ENCODE data around the gene RAVER2. TPM values are rescaled to one million over a fixed set of nuclear protein-coding genes. Genes with fewer than 3 reads are reported as not detected.

RAVER2 gene
- total and polyA plus RNA-seq, 3 donors from 2014 or later = 3.6 to 7.1 (median 6.7) TPM

DNA sequence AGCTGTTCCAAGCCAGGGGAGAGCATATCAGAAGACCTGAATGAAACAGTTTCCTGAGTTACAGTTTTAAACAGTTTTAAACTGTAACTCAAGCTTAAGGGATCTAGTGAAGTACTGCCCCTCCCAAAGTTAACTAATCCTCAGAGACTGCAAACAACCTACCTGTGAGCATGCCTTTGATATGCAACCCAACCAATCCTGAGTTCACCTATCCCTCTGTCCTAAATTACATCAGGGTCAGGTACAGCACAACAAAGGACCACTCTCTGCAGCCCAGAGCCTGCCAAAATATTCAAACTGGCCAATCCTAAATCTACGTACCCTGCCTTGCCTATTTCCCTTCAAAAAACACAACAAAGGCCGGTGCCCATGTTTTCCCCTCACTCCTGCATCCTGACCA lies 32.8 kb upstream of the RAVER2 start:
- TF ChIP-seq POLR2A (IDR thresholded peaks at IDR 0.05) = no peak
- TF ChIP-seq, protein P1, sequence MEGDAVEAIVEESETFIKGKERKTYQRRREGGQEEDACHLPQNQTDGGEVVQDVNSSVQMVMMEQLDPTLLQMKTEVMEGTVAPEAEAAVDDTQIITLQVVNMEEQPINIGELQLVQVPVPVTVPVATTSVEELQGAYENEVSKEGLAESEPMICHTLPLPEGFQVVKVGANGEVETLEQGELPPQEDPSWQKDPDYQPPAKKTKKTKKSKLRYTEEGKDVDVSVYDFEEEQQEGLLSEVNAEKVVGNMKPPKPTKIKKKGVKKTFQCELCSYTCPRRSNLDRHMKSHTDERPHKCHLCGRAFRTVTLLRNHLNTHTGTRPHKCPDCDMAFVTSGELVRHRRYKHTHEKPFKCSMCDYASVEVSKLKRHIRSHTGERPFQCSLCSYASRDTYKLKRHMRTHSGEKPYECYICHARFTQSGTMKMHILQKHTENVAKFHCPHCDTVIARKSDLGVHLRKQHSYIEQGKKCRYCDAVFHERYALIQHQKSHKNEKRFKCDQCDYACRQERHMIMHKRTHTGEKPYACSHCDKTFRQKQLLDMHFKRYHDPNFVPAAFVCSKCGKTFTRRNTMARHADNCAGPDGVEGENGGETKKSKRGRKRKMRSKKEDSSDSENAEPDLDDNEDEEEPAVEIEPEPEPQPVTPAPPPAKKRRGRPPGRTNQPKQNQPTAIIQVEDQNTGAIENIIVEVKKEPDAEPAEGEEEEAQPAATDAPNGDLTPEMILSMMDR (IDR thresholded peaks at IDR 0.05) = no peak
- DNase-seq = no peak
- Histone ChIP-seq H3K9me3 (no peaks in the 10 kb centered on the region), H3K36me3 (ENCODE audit: low read depth, missing control alignments) (no peaks in the 10 kb centered on the region), H3K4me1 (no peaks in the 10 kb centered on the region), H3K4me3 (no peak overlapping the region), H3K27ac (no peak overlapping the region), H3K27me3 (no peaks in the 10 kb centered on the region)
- intact Hi-C loops (cut with DNase I; ENCODE audit: low total_unique reads) = no loop called here
- WGBS, 2 donors = 75 to 85% methylated on average over 2 of the region's 2 CpGs

DNA sequence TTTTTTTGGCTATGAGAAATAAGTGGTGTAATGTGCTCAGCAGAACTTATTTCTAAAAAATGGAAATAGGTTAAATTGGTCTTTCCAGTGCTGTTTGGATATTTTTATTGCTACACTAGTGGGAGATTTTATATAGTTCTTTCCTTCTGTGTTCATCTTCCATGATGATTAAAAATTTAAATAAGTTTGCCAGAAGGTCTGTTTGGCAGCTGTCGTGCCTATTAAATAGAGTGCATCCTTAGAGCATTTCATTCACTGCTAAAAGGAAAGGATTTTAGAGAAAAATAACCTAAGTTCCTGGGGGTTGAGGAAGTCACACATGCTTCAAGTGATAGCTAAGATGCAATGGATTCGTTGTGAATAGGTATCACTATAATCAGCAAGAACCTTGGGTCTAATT lies 29.7 kb upstream of the RAVER2 start:
- TF ChIP-seq, protein P1 (IDR thresholded peaks at IDR 0.05) = no peak
- TF ChIP-seq POLR2A (IDR thresholded peaks at IDR 0.05) = no peak
- intact Hi-C loops (cut with DNase I; ENCODE audit: low total_unique reads) = no loop called here
- Histone ChIP-seq H3K4me3 (no peak overlapping the region), H3K9me3 (no peaks in the 10 kb centered on the region), H3K27ac (no peak overlapping the region), H3K27me3 (no peaks in the 10 kb centered on the region), H3K4me1 (no peaks in the 10 kb centered on the region), H3K36me3 (ENCODE audit: low read depth, missing control alignments) (no peaks in the 10 kb centered on the region)
- DNase-seq = no peak
- WGBS, 2 donors = 49 to 59% methylated on average over 2 of the region's 2 CpGs

DNA sequence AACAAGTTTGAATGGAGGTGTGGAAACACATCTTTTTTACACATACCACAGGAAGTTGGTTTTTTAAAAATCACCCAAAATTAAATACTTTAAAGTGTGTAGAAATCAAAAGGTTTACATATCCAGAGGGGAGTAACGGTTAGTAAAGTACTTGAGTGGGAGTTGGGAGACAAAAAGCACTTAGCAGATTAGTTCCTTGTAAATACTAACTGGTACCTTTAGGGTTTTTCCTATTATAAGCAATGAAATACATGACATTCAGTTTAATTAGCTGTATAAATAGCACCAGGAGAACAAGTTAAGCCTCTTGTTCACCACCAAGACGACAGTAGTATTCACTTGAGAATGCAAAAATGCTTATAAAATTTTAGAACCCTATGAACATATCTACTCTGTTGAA lies 23.7 kb upstream of the RAVER2 start:
- TF ChIP-seq POLR2A (IDR thresholded peaks at IDR 0.05) = no peak
- TF ChIP-seq, protein P1 (IDR thresholded peaks at IDR 0.05) = no peak
- no peak overlapping the region for H3K4me3 ChIP-seq
- intact Hi-C loops (cut with DNase I; ENCODE audit: low total_unique reads) = no loop called here
- DNase-seq = no peak
- H3K4me1 ChIP-seq = no peaks in the 10 kb centered on the region
- H3K27ac ChIP-seq = no peak overlapping the region
- H3K9me3 ChIP-seq = no peaks in the 10 kb centered on the region
- H3K27me3 ChIP-seq = no peaks in the 10 kb centered on the region
- 58 to 66% methylated on average over 2 of the region's 2 CpGs for WGBS, 2 donors
- no peaks in the 10 kb centered on the region for H3K36me3 ChIP-seq (ENCODE audit: low read depth, missing control alignments)

DNA sequence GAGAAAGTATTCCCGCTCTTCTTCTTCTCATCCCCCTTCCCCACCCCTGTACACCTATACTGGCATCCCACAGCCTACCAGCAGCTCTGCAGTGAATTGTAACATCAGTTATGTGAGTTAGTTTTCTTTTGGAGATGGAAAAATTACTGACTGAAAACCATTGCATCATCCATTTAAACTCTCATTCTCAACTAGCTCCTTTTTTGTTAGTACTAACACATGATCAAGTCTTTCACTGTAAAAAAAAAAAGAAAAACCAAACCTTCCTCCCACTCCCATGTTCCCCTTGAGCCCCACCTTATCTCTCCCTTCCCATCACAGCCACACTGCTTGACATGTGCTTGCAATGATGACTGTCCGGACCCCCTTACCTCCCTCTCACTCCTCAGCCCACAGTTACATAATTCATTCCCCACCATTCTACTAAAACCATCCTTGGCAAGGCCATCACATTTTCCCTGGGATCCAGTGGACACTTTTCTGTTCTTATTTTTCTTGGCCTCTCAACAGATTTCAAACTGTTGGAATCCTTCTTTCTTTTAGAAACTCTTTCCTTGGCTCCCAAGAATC lies 23.2 kb upstream of the RAVER2 start:
- no peak overlapping the region for H3K27ac ChIP-seq
- no peaks in the 10 kb centered on the region for H3K36me3 ChIP-seq (ENCODE audit: low read depth, missing control alignments)
- no peak for DNase-seq
- no peak overlapping the region for H3K4me3 ChIP-seq
- no peaks in the 10 kb centered on the region for H3K9me3 ChIP-seq
- no peaks in the 10 kb centered on the region for H3K4me1 ChIP-seq
- no peak for TF ChIP-seq POLR2A (IDR thresholded peaks at IDR 0.05)
- TF ChIP-seq, protein P1 (IDR thresholded peaks at IDR 0.05) = no peak
- intact Hi-C loops (cut with DNase I; ENCODE audit: low total_unique reads) = no loop called here
- H3K27me3 ChIP-seq = no peaks in the 10 kb centered on the region
- 70 to 71% methylated on average over 2 of the region's 2 CpGs for WGBS, 2 donors

DNA sequence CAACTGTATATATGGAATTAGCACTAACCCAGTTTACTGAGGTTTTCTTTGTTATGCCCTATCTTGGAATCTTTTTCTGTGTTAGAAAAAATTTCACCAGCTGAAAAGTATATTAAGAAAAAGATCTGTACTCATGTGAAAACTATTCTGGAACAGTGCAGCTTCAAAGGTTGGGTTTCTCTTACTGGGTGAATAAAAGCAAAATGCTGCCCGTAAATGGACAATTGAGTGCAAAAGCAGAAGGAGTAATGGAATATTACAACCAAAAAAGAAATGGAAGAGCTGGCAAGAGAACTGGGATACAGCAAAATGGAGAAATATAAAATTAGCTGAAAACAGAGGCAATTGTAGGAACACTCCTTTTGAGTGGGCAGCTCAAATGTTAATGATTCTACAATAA lies 17.0 kb upstream of the RAVER2 start:
- no peaks in the 10 kb centered on the region for H3K9me3 ChIP-seq
- intact Hi-C loops (cut with DNase I; ENCODE audit: low total_unique reads) = no loop called here
- no peaks in the 10 kb centered on the region for H3K36me3 ChIP-seq (ENCODE audit: low read depth, missing control alignments)
- 83 to 92% methylated on average over 1 of the region's 1 CpG for WGBS, 2 donors
- no peak for DNase-seq
- no peaks in the 10 kb centered on the region for H3K4me1 ChIP-seq
- TF ChIP-seq, protein P1 (IDR thresholded peaks at IDR 0.05) = no peak
- no peak for TF ChIP-seq POLR2A (IDR thresholded peaks at IDR 0.05)
- H3K4me3 ChIP-seq = no peak overlapping the region
- H3K27me3 ChIP-seq = no peaks in the 10 kb centered on the region
- H3K27ac ChIP-seq = no peak overlapping the region

All from testis (tissue), 3 donors.